ENCODE data around the gene SEZ6L2. TPM values are rescaled to one million over a fixed set of nuclear protein-coding genes. Genes with fewer than 3 reads are reported as not detected.

SEZ6L2 gene
- total RNA-seq, 1 donor from 2014 or later: not detected

GRCh38 chr16:29881050-29881449 is 18.3 kb downstream of the SEZ6L2 start:
- Mint-ChIP-seq H3K9me3 (peaks cover 2% of the 10 kb centered on the region), H3K4me1 (peaks cover 16% of the 10 kb centered on the region), H3K27ac (no peak overlapping the region), H3K4me3 (no peak overlapping the region), H3K27me3 (peaks cover 30% of the 10 kb centered on the region), H3K36me3 (ENCODE audit: low read depth) (no peaks in the 10 kb centered on the region)
- CTCF ChIA-PET: no interaction called here
- POLR2A ChIA-PET: interaction anchor here (0.7 kb wide), 1 partner anchor 29 kb away, joined by 3 read pairs; no protein-coding TSS in a partner anchor
- intact Hi-C loops (cut with micrococcal nuclease): no loop called here
- TF ChIP-seq, protein P1, sequence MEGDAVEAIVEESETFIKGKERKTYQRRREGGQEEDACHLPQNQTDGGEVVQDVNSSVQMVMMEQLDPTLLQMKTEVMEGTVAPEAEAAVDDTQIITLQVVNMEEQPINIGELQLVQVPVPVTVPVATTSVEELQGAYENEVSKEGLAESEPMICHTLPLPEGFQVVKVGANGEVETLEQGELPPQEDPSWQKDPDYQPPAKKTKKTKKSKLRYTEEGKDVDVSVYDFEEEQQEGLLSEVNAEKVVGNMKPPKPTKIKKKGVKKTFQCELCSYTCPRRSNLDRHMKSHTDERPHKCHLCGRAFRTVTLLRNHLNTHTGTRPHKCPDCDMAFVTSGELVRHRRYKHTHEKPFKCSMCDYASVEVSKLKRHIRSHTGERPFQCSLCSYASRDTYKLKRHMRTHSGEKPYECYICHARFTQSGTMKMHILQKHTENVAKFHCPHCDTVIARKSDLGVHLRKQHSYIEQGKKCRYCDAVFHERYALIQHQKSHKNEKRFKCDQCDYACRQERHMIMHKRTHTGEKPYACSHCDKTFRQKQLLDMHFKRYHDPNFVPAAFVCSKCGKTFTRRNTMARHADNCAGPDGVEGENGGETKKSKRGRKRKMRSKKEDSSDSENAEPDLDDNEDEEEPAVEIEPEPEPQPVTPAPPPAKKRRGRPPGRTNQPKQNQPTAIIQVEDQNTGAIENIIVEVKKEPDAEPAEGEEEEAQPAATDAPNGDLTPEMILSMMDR (IDR thresholded peaks at IDR 0.05): no peak
- DNase-seq: no peak
- ATAC-seq (ENCODE audit: low read depth): no peak

DNA sequence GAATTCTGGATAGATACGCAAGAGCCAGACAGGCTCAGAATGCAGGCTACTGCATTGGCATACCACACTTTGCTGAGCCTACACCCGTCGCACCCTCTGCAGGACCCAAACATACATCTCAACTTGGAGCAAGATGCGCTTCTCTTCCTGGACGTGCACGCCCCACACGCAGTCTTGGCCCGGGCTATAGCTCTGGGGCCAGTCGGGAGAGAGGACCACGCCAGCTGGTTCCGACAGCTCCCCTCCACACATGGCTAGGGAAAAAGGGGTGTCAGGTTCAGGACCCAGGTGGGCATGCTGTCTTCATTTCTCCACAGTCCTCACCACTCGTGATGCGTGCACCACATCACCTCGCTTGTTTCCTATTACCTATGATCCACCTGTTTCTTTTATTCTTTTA is 21.2 kb downstream of the SEZ6L2 start:
- ATAC-seq (ENCODE audit: low read depth): no peak
- Mint-ChIP-seq H3K27me3 (peaks cover 30% of the 10 kb centered on the region), H3K4me1 (peaks cover 17% of the 10 kb centered on the region), H3K4me3 (no peak overlapping the region), H3K36me3 (ENCODE audit: low read depth) (no peaks in the 10 kb centered on the region), H3K9me3 (peaks cover 2% of the 10 kb centered on the region), H3K27ac (no peak overlapping the region)
- POLR2A ChIA-PET: interaction anchor here (0.6 to 0.8 kb wide), 2 partner anchors 11 to 13 kb away, joined by 3 to 4 read pairs; no protein-coding TSS in a partner anchor
- no peak for DNase-seq
- intact Hi-C loops (cut with micrococcal nuclease): no loop called here
- CTCF ChIA-PET: no interaction called here
- TF ChIP-seq, protein P1 (IDR thresholded peaks at IDR 0.05): no peak

DNA sequence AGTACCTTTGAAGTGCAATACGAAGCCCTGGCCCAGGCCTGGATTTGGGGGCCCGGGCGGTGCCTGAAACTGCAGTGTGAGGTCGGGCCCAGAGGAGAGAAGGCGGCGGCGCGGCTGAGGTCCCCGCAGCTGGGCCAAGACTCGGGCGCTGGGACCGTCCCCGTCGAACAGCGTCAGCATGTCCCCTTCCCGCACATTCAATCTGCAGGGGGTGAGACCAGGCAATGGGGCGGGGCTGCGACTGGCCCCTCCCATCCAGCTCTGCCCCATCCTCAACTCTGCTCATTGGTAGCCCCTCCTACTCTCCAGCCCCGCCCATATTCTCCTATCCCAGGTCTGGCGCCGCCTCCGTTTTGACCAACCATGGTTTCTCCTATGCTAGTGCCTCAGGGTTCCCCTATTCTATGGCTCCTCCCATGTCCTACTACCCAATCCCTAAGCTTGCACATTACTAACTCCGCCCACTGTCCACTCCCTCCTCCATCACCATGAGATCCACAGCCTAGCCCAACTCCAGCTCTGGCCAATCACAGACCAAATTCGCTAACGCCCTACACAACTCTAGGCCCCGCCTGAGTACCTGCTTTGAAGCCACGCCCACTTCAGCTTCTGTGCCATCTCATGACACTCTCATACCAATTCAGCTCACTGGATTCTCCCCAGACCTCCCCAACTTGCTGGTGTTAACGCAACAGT is 21.9 kb downstream of the SEZ6L2 start:
- Mint-ChIP-seq H3K27ac (no peak overlapping the region), H3K9me3 (peaks cover 2% of the 10 kb centered on the region), H3K36me3 (ENCODE audit: low read depth) (no peaks in the 10 kb centered on the region), H3K4me1 (peaks cover 17% of the 10 kb centered on the region), H3K27me3 (peaks cover 30% of the 10 kb centered on the region), H3K4me3 (peak overlapping the region; percentile 56)
- DNase-seq (peak; percentile 23), ATAC-seq (ENCODE audit: low read depth) (peak; percentile 79)
- CTCF ChIA-PET: no interaction called here
- intact Hi-C loops (cut with micrococcal nuclease): loop anchor here (2.0 kb wide), 1 partner anchor 15 kb away; the partner anchor contains the start of gene CDIPT
- POLR2A ChIA-PET: interaction anchor here (0.6 to 0.8 kb wide), 3 partner anchors 11 to 23 kb away, joined by 3 to 4 read pairs (median 3); partner anchors contain the start of gene ASPHD1
- TF ChIP-seq, protein P1 (IDR thresholded peaks at IDR 0.05): no peak

DNA sequence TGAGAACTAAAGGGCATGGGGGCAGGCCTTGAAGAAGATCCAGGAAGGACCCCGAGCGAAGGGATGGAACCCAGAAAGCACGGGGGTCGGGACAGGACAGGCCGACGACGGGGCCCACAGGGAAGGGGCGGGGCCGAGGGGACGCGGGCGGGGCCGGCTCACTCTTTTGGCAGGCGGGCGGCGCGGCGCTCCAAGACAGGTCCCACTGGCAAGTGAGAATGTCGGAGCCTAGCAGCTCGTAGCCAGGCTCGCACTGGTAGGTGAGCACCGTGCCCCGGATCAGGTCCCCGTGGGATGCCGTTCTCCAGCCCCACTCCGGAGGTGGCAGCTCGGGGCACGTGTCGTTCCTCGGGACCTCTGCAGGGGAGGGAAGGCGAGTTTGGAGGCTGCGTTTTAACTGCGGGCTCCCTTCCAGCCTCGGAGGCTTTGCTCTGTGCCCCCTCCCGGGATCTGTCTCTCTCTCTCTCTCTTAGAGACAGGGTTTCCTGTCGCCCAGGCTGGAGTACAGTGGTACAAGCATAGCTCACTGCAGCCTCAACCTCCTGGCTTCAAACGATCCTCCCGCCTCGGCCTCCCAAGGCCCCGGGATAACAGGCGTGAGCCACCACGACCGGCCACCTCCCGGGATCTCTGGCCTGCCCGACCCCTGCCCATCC is 22.6 kb downstream of the SEZ6L2 start:
- DNase-seq: peak; percentile 22
- no peaks in the 10 kb centered on the region for H3K36me3 Mint-ChIP-seq (ENCODE audit: low read depth)
- ATAC-seq (ENCODE audit: low read depth): peak; percentile 51
- peaks cover 17% of the 10 kb centered on the region for H3K4me1 Mint-ChIP-seq
- ChIA-PET CTCF (no interaction called here), POLR2A (no interaction called here)
- peaks cover 2% of the 10 kb centered on the region for H3K9me3 Mint-ChIP-seq
- H3K27me3 Mint-ChIP-seq: peaks cover 30% of the 10 kb centered on the region
- TF ChIP-seq, protein P1 (IDR thresholded peaks at IDR 0.05): no peak
- no peak overlapping the region for H3K27ac Mint-ChIP-seq
- peak overlapping the region; percentile 64 for H3K4me3 Mint-ChIP-seq
- intact Hi-C loops (cut with micrococcal nuclease): loop anchor here (2.0 kb wide), 1 partner anchor 14 kb away; the partner anchor contains the start of gene CDIPT

- TF ChIP-seq, protein P1 (IDR thresholded peaks at IDR 0.05): no peak
- H3K27me3 Mint-ChIP-seq: peaks cover 28% of the 10 kb centered on the region
- H3K4me1 Mint-ChIP-seq: peaks cover 17% of the 10 kb centered on the region
- no peak overlapping the region for H3K27ac Mint-ChIP-seq
- ChIA-PET CTCF (no interaction called here), POLR2A (no interaction called here)
- H3K36me3 Mint-ChIP-seq (ENCODE audit: low read depth): no peaks in the 10 kb centered on the region
- DNase-seq: no peak
- intact Hi-C loops (cut with micrococcal nuclease): loop anchor here (2.0 kb wide), 1 partner anchor 13 kb away; the partner anchor contains the start of gene CDIPT
- peak overlapping the region; percentile 64 for H3K4me3 Mint-ChIP-seq
- ATAC-seq (ENCODE audit: low read depth): no peak
- H3K9me3 Mint-ChIP-seq: peaks cover 2% of the 10 kb centered on the region
Measured at GRCh38 chr16:29876217-29876593, 23.1 kb downstream of the SEZ6L2 start.

Data from activated B cell treated with CpG ODN at 0.5 μM for 24 hours (primary cell).